HG02840 (cell line): Measurements from ENCODE around the gene HS3ST3A1.
"Not testable (repeated sequence)": the region's sequence is repeated elsewhere in the genome, so short reads cannot be mapped to it uniquely, and the experiment has no call there.

Source experiments
- ATAC-seq: cut with Tn5 transposase; IDR thresholded peaks from one replicate; pipeline ENCODE4 v1.9.1; 2021; ENCODE audit warnings: mild to moderate bottlenecking, moderate library complexity, moderate number of reproducible peaks; ENCODE audit not compliant: unreplicated experiment, low FRiP score

HS3ST3A1 gene

DNA sequence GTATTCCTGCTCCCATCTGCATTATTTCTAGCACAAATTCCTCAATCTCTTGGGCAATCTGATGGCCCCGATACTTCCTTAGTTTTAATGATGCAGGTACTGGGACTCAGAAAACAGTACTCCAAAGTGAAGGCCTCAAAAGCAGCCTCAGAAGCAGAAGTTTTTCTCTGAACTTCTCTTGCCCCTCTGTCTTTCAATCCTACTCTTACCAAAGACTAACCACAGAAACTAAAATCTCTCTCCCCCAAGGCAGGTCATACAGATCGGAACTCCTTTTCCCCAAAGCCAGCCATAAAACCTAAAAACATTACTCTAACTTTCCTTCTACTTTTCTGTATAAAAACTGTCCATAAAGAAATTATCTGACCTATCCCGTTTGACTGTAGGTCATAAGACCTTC lies 103.5 kb downstream of the HS3ST3A1 start:
- no peak for ATAC-seq

DNA sequence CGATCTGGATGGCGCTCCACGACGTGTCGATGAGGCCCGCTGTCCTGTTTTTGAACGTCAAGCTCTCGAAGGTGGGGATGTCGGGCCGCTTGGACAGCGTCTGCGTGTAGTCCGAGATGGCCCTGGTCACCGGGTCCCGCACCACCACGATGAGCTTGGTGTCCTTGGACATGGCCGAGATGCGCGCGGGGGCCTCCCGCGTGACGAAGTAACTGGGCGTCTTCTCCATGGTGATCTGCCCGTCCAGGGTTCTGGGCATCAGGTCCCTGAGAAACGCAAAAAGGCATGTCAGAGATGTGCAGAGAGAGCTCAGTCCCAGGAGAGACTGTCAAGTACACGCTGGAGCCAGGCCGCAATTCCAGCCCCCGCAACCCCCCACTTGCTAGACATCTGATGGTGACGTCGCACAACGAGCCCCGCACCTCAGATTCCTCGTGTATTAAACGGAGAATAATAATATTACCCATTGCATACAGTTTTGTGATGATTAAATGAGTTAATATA lies 105.1 kb downstream of the HS3ST3A1 start:
- ATAC-seq, result not testable (repeated sequence)

DNA sequence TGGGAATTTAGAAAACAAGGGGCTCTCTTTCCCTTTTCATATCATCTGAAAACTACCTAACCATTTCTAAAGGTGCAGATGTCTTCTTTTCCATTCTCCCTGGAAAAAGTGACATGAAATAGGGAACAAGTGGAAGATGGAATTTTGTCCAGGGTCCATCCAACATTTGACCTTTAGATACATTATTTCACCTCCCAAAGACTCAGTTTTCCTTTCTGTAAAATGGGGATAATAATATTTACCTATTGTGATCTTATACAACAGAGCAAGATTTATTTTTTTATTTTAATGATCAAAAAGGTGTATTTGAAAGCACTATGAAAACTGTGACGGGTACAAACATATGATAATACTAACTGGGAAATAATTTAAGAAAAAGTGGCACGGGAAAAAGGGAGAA lies 106.3 kb downstream of the HS3ST3A1 start:
- ATAC-seq, result no peak

DNA sequence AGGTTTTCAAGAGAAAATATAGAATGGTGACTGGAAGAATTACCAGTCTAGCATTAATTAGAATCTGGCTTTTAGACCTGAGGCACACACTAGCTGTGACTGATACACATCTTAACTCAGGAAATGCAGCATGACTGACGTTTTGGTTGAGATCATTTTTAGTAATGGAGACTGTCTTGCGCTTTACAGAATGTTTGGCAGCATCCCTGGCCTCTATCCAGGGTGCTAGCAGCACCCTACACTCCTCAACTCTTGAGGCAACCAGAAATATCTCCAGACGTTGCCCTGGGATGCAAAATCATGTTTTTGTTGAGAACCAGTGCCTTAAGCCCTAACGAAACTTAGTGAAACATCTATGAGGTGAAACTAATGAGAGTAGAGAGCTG lies 109.0 kb downstream of the HS3ST3A1 start:
- ATAC-seq, result no peak

DNA sequence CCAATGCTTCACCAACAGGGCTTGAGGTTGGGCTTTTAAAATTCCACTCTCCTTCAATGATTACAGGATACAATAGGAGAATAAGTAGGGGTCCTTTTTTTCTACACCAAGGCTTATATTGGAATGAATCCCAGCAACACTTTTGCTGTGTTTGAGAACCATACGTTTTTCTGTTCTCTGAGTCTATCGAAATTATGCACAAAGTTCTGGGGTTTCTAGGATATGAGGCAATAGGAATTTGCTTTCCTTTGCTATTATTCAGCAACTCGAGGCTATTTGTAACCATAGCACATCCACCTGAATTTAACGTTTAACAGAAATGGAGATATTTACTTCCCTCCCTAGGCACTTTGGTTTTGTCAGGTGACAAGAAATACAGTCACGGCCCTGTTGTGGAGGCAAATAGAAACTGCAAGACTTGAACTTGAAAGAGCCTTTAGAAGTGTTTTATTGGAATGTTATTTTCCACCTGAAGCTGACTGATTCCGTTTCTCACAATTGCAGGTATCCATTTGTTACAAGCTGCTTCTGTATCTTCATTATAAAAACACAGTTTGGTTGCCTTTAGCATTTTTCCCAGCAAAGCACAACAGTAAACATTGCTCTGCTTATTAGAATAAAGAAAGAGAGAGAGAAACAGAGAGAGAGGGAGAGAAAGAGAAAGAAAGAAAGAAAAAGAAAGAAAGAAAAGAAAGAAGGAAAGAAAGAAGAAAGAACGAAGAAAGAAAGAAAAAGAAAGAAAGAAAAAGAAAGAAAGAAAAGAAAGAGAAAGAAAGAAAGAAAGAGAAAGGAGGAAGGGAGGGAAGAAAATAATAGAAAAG lies 109.6 kb downstream of the HS3ST3A1 start:
- no peak for ATAC-seq

DNA sequence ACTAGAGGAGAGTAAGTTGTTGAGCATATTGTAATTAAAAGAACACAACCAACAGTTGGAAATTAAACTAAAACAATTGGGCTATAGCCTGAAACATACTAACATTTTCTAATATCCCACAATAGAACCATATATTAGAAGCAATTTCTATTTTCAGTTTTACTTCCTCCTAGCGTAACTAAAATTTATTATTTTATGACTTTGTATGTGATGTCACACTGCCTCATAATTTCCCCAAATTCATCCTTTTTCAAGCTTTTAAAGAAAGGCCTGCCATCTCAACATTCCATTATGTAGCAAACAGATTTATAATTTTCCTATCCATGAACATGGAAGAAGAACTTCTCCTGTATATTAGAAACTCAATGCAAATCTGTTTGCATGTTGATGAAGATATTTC lies 110.2 kb downstream of the HS3ST3A1 start:
- ATAC-seq, result no peak

DNA sequence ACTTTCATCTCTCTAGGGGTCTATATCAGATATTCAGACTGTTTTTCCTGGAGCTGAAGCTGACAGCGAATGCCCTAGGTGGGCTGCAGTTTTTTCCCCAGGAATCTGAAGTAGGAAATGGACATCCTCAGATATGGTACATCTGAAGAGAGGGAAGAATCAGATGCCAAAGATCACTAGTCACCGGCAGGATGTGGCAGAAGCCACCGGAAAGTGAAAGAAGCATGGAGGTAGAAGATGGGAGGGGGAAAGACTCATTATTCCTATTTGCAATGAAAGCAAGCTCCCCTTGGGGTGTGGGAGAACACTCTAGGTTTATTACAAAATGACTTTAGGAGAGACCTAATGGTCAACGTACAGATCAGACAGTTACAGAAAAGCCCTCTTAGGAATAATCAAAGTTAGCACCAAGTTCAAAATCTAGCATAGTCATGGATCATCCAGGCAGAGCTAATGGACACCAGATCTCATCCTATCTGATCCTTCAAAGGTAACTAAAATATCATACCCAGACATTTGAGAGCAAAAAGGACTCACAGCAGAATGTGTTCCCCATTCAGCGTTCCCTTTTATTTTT lies 110.7 kb downstream of the HS3ST3A1 start:
- no peak for ATAC-seq

DNA sequence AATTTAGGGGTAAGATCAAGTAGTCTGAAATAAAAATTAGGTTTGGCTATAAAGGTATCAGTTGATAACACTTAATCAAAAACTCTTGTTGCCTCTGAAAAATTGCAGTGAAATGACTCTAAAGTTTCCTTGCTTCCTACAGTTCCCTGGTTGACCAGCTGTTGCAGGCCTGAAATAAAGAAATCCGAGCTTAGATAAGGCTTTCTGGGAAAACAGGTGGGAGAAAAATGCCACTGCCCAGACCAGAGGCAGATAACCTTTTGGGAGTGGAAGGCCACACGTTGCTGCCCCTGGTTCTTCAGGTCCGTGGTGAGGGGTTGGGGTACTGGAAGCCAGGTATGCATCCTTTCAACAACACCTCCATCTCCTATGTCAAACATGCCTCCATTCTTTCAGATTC lies 111.3 kb downstream of the HS3ST3A1 start:
- no peak for ATAC-seq

DNA sequence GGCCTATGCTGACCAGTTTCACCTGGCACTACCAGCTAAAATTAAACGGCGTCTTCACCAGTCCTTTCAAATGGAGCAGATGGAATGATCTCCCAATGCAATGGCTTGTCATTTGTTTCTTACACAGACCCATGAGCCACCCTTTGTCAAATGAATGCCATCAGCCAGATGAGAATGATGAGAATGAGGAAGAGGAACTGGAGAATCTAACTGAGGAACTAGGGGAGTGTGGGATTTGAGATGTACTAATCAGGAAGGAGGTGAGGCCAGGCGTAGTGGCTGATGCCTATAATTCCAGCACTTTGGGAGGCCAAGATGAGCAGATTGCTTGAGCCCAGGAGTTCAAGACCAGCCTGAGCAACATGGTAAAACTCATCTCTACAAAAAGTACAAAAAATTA lies 116.4 kb downstream of the HS3ST3A1 start:
- no peak for ATAC-seq

DNA sequence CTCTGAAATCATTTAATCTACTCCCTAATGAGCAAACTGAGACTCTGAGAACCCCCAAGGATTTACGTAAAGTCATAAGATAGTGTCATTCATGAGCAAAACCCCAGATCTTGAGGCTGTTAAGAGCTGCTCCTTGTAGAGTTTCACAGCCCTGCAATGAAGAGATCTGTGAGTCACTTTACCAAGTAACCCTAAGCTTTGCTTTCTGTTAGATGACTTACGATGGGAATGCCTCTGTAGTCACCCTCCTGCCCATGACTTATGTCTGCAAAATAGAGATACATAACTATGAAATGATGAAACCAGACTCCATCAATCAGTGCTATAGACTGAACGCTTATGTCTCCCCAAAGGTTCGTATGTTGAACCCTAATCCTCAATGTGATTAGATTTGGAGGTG lies 117.7 kb downstream of the HS3ST3A1 start:
- ATAC-seq, result no peak

DNA sequence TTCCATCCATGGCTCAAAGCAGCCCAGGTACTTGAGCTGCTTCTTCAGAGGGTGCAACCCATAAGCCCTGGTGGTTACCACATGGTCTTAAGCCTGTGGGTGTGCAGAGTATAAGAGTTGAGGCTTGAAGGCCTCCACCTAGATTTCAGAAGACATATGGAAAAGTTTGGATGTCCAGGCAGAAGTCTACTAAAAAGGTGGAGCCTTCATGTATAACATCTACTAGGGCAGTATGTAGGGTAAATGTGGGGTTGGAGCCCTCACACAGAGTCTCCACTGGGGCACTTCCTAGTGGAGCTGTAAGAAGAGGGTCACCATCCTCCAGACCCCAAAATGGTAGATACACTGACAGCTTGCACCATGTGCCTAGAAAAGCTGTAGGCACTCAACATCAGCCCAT lies 120.9 kb downstream of the HS3ST3A1 start:
- no peak for ATAC-seq

DNA sequence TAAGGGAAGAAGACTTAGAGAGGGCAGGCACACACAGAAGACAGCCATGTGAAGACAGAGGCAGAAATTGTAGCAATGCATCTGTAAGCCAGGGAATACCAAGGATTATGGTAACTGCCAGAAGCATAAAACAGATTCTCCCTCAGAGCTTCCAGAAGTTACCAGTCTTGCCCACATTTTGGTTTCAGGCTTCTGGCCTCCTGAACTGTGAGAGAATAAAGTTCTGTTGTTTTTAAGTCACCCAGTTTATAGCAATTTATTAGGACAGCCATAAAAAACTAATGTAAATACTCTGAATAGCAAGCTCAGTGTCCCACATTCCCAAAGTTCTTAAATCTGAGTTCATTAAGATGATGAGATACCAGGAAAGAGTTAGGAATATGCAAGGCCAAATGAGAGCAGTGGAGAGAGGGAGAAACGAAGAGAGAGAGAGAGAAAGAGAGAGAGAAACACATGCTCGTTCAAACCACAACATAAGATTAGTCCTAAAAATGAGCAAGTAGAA lies 123.4 kb downstream of the HS3ST3A1 start:
- ATAC-seq, result no peak

DNA sequence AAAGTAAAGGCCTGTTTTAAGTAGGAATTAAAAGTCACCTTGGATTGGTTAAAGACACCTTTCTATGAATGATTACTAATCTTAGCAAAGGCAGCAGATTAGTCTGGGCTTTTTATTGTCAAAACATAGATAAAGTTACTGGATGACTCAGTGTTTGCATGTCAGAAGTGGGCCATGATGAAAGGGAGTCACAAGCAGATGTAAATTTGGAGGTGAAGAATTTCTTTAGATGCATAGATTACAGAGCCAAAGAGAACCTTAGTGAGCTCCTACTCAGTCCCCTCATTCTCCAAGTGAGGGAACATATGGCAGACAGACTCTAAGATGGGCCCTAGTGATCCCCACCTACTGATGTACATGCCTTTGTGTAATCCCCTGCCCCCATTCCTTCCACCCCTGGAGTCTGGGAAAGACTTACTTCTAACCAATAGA lies 124.5 kb downstream of the HS3ST3A1 start:
- no peak for ATAC-seq

DNA sequence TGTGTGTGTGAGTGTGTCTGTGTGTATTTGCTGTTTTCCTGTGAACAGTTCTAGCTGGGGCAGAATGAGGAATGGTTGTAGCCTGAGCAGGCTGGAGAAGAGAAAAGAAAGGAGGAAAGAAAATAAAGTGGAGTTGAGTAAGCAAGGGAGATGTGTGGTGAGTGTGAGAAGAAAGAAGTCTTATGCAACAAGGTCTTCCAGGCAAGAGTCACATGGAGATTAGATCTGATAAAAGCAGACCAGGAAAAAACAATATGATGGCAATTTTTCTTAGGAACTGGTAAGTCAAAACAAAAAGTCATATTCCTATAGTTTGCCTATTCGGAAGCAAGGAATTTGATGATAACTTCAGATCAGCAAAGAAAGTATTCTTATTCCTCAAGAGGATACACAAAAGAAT lies 125.0 kb downstream of the HS3ST3A1 start:
- no peak for ATAC-seq

DNA sequence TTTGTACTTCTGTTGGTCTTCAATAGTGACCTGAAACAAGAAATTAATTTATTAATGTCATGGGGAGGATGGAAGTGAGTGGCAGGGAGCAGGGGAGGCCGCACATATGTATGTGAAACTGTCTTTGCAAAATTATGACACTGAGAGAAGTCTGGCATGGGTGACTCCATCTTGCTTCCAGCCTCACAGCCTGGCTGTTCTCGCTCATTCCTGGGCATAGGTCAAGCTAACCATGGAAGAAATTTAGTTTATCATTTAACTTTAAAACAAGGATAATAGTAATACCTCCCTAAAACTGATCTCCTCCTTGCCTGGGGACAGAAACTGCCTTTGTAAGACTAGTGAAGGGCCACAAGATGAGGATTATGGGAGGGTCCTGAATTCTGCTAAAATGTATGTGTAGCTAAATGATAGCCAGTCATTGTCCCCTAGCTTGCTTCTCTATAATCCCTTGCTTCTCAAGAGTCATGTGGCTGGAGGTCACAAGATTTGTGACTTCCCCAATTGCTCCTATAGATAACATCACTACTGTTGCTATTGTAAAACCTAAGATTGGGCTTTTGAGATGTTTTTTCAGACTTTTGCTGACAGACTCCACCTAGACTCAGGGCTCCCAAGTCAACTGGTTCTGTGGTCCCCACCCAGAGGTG lies 126.0 kb downstream of the HS3ST3A1 start:
- no peak for ATAC-seq

DNA sequence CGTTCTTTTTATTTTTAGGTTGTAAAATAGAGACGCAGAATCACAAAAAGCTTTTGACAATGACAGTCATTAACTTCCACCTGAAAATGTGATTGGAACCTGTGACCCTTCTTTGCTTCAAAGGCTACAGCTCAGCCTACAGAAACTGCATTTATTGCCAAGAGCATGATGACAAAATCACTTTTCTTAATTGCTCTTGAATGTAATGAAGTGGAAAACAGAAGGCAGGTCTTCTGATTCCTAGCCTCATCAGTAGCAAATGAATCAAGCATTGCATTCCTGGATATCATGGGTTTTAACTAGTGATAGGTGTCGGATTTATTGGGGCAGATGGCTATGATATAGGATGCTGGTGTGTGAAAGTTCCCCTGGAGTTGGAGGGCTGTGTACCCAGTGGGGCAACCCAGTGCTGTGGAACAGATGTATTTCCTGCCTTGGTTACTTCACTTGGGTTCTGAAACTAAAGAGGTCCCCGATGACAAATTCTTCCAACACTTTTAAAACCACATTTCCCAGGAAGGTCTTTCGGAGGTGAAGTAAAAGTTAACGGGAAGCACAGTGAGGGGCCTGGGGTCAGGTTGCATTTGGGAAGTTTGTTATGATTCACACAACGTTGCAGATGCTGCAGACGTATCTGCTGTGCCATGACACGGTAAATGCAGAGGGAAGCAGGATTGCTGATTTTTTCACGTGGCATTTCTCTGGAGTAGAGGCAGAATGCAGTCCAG lies 127.5 kb downstream of the HS3ST3A1 start:
- no peak for ATAC-seq

DNA sequence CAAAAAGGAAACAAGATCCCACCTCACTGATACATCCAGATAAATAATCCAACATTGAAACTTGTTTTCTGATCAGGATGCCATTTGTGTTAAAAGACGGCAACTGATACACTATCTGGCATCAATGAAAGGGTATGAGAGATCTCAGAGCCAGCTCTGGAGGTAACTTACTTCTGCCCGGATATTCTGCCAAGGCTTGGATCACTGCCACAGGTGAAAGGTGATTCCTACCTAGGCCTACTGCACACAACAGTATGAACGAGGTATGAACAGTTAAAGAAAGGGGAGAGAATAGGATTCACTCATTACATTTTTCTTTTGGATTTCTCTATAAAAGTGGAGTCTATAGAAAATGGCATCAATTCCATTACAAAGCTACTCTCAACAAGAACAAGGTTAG lies 136.1 kb downstream of the HS3ST3A1 start:
- no peak for ATAC-seq

DNA sequence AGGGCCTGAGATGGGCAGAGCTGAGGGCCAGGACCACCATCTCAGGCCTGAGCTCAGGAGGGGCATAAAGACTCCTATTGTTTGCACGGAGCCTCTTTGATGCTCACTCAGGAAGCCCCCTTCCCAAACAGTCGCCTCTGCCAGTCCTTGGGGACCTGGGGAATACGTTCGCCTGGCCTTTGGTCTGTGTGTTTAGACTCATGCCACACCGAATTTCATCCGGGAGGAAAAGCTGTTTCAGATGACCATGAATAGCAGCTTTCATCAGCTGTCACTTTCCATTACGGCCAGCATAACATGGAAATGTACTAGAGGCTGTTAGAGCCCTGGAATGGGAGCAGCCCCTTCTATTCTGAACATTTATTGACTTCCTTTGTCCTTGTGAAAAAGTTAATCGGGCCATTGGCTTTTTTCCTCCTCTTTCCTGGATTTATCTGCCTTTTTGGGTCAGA lies 139.0 kb downstream of the HS3ST3A1 start:
- no peak for ATAC-seq

DNA sequence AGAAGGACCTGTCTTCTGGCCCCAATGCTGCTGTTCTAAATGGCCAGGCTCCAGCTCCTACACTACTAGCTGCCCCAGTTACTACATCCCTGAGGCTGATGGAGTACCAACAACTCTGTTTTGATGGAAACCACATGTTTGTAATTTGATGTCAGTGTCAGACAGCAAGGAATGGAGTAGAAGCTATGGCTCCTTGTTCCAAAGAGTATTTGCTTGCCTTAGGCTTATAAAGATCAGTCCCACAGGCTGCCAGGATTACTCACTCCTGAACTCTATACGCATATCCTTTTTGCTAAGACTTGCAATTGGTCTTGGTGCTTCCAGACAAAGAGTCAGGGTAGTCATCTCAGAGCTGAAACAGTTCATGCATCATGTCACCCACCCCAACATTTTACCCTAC lies 139.6 kb downstream of the HS3ST3A1 start:
- ATAC-seq, result no peak

DNA sequence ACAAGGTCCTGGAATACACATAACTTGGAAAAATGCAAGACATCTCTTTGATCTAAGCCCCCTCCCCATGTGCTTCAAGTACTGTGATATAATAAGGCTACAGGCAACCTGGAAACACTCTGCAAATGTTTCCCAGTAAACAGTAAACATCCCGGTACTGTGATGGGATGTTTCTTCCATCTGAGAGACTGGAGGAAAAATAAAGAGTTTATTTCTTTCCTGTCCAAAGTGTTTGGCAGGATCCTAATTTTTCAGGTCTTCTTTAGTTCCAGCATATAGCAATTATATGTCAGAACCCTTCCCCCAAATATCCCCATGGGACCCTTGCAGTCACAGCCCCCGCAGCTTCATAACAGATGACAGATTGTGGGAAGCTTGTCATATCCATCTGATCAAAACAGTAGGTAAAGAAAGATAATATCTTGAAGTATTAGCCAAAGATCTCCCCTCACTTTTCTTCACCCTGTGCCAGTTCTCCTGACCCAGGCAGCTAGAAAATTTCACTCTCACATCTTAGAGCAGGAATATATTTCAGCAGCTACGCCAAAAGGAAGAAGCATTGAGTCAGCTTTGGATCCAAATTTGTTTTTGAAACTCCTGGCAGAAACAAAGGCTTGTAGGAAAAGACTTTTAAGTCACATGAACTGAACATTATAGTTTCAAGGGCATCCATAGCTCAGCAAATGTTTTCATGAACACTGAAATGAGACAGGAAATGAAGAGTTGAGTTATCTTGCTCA lies 141.3 kb downstream of the HS3ST3A1 start:
- no peak for ATAC-seq
